ENCODE results near the gene PUS10. TPM values are rescaled to one million over a fixed set of nuclear protein-coding genes. Genes with fewer than 3 reads are reported as not detected.

The PUS10 gene
- total and polyA plus RNA-seq, 2 of the 8 experiments (the other 6 are each of a cell fraction or from before 2014, with no cell fraction given) = 1.3 to 3.1 TPM

GRCh38 chr2:60958800-60959199 is 59.3 kb downstream of the PUS10 start:
- H4K8ac ChIP-seq (ENCODE audit: extremely low read depth, insufficient read depth, low read length) = no peak overlapping the region
- no peak overlapping the region for H3K4me2 ChIP-seq (ENCODE audit: insufficient read depth in 1 of 2, low read depth in 2 of 2, low read length in 2 of 2)
- H3K4me3 ChIP-seq (ENCODE audit: extremely low read depth in 1 of 4, insufficient read depth in 2 of 4, low read depth in 3 of 4, low read length in 4 of 4) = no peak overlapping the region
- DNase-seq (ENCODE audit: low read depth in 1 of 2, low spot score in 2 of 2) = no peak
- H3K14ac ChIP-seq (ENCODE audit: insufficient read length) = no peak overlapping the region
- H3K23me2 ChIP-seq (ENCODE audit: low read depth, low read length) = no peaks in the 10 kb centered on the region
- no peaks in the 10 kb centered on the region for H3K9me3 ChIP-seq (ENCODE audit: insufficient read depth in 2 of 2, low read depth in 1 of 2, low read length in 1 of 2)
- ChIA-PET CTCF (ENCODE audit: partially characterized antibody) (no interaction called here), POLR2A (ENCODE audit: partially characterized antibody) (no interaction called here)
- no peak overlapping the region for H2AK5ac ChIP-seq (ENCODE audit: low read depth, low read length)
- no peak overlapping the region for H3K27ac ChIP-seq (ENCODE audit: low read depth, low read length)
- no peak overlapping the region for H2AFZ ChIP-seq (ENCODE audit: low read length)
- no peak overlapping the region for H3K4ac ChIP-seq (replicated peaks; ENCODE audit: insufficient read length, low read depth, low read length)
- H3K9ac ChIP-seq (replicated peaks in 1 of 4; ENCODE audit: extremely low read depth in 1 of 4, low read depth in 3 of 4, low read length in 3 of 4) = no peak overlapping the region
- H3K23ac ChIP-seq (ENCODE audit: insufficient read length) = no peak overlapping the region
- TF ChIP-seq CTBP2 (IDR thresholded peaks at IDR 0.05; ENCODE audit: borderline replicate concordance, insufficient read depth, insufficient read length, low read length) (no peak), TAF1 (IDR thresholded peaks at IDR 0.05; ENCODE audit: low read depth, low read length) (no peak), E2F6 (IDR thresholded peaks at IDR 0.05) (no peak), KDM5A (IDR thresholded peaks at IDR 0.05; ENCODE audit: low read length) (no peak), YY1 (IDR thresholded peaks at IDR 0.05; ENCODE audit: low read depth, low read length) (no peak), POLR2A (IDR thresholded peaks at IDR 0.05; ENCODE audit: control extremely low read depth in 1 of 2, low read depth in 2 of 2, low read length in 2 of 2) (no peak), RXRA (IDR thresholded peaks at IDR 0.05; ENCODE audit: insufficient read depth, low read depth, low read length) (no peak), NRF1 (IDR thresholded peaks at IDR 0.05; ENCODE audit: low read depth, low read length) (no peak), GABPA (IDR thresholded peaks at IDR 0.05; ENCODE audit: borderline replicate concordance, insufficient read depth, low read length) (no peak), SUZ12 (IDR thresholded peaks at IDR 0.05; ENCODE audit: low read length) (no peak), EP300 (IDR thresholded peaks at IDR 0.05; ENCODE audit: borderline replicate concordance in 1 of 2, low read depth in 2 of 2, low read length in 2 of 2) (no peak), KDM1A (IDR thresholded peaks at IDR 0.05; ENCODE audit: borderline replicate concordance, low read length) (no peak), BACH1 (IDR thresholded peaks at IDR 0.05; ENCODE audit: low read length) (no peak)
- H3K79me2 ChIP-seq (ENCODE audit: control insufficient read depth in 1 of 2, insufficient read depth in 2 of 2, low read length in 2 of 2) = no peaks in the 10 kb centered on the region
- 92% methylated on average over 3 of the region's 3 CpGs; no CpG with 5 or more reads in 1 of the 2 experiments for WGBS, 2 experiments (ENCODE audit: extremely low coverage in 1 of 2, insufficient coverage in 1 of 2, insufficient read length in 1 of 2, insufficient replicate concordance in 2 of 2, low coverage in 1 of 2, low lambda C conversion rate in 2 of 2, missing lambda C conversion rate in 1 of 2)
- no peak overlapping the region for H4K91ac ChIP-seq (replicated peaks; ENCODE audit: insufficient read length, low read length)
- FAIRE-seq = no peak
- no peak overlapping the region for H2BK120ac ChIP-seq (replicated peaks; ENCODE audit: low read depth, low read length)
- no peak overlapping the region for H2BK5ac ChIP-seq (ENCODE audit: low read depth, low read length)
- no peak overlapping the region for H3K56ac ChIP-seq (replicated peaks; ENCODE audit: insufficient read length, low read depth, low read length)
- H3K4me1 ChIP-seq (replicated peaks in 1 of 4; ENCODE audit: control insufficient read depth in 3 of 4, insufficient read depth in 4 of 4, low read length in 3 of 4) = no peaks in the 10 kb centered on the region
- H2BK15ac ChIP-seq (ENCODE audit: low read length) = no peak overlapping the region
- H4K5ac ChIP-seq (ENCODE audit: insufficient read length, low read depth, low read length) = no peak overlapping the region
- H3K36me3 ChIP-seq (ENCODE audit: control insufficient read depth in 2 of 4, insufficient read depth in 4 of 4, low read length in 3 of 4) = no peaks in the 10 kb centered on the region
- no peak overlapping the region for H3K18ac ChIP-seq (ENCODE audit: extremely low read depth, low read length)
- no peaks in the 10 kb centered on the region for H4K20me1 ChIP-seq (replicated peaks in 1 of 2; ENCODE audit: control insufficient read depth in 1 of 2, insufficient read depth in 2 of 2, low read length in 2 of 2)
- no peaks in the 10 kb centered on the region for H3K27me3 ChIP-seq (replicated peaks in 1 of 4; ENCODE audit: control insufficient read depth in 3 of 4, extremely low read depth in 1 of 4, insufficient read depth in 3 of 4, low read length in 3 of 4)
- no peak overlapping the region for H2BK20ac ChIP-seq (ENCODE audit: low read length)
- no peak overlapping the region for H2BK12ac ChIP-seq (ENCODE audit: low read depth, low read length)
- no peaks in the 10 kb centered on the region for H3K79me1 ChIP-seq (ENCODE audit: low read depth, low read length)
